GM23338 (cell line): ENCODE measurements around the gene ARHGAP32. TPM values are rescaled to one million over a fixed set of nuclear protein-coding genes. Genes with fewer than 3 reads are reported as not detected.

Experiments
- ATAC-seq: fragments of 200-7000 bp; cut with Tn5 transposase; 3 replicates; pipeline ENCODE4 v1.9.1; 2020
- DNase-seq: peaks from one replicate; pipeline ENCODE4 v3.0.0-alpha.2; 2015; ENCODE audit warnings: low spot score
- H2AFZ ChIP-seq: fragments of 200-600 bp; sonication (generic); 2 replicates; pipeline ENCODE4 v1.8.0; 2016; ENCODE audit warnings: antibody characterized with exemption, mild to moderate bottlenecking, moderate library complexity
- H3F3A ChIP-seq: fragments of 200-600 bp; sonication (generic); replicated peaks from 2 replicates; pipeline ENCODE4 v1.8.0; 2017; ENCODE audit warnings: antibody characterized with exemption, mixed run types, low read depth
- H3K27ac ChIP-seq: fragments of 200-600 bp; sonication (generic); 2 replicates; pipeline ENCODE4 v1.6.1; 2016; ENCODE audit warnings: low read depth
- H3K27me3 ChIP-seq: fragments of 200-600 bp; sonication (generic); 2 replicates; pipeline ENCODE4 v1.8.0; 2016; ENCODE audit warnings: mild to moderate bottlenecking, mixed run types, moderate library complexity; ENCODE audit not compliant: insufficient read depth
- H3K36me3 ChIP-seq: fragments of 200-600 bp; sonication (generic); 2 replicates; pipeline ENCODE4 v1.8.0; 2016; ENCODE audit warnings: mild to moderate bottlenecking; ENCODE audit not compliant: insufficient read depth
- H3K4me1 ChIP-seq: fragments of 200-600 bp; sonication (generic); 2 replicates; pipeline ENCODE4 v1.8.0; 2016; ENCODE audit warnings: mild to moderate bottlenecking, moderate library complexity; ENCODE audit not compliant: insufficient read depth
- H3K4me2 ChIP-seq: fragments of 200-600 bp; sonication (generic); 2 replicates; pipeline ENCODE4 v1.7.1; 2017; ENCODE audit warnings: mixed run types
- H3K4me3 ChIP-seq: fragments of 200-600 bp; sonication (generic); 2 replicates; pipeline ENCODE4 v1.6.1; 2016; ENCODE audit warnings: mixed run types
- H3K79me2 ChIP-seq: fragments of 200-600 bp; sonication (generic); replicated peaks from 2 replicates; pipeline ENCODE4 v1.8.0; 2017; ENCODE audit warnings: mild to moderate bottlenecking; ENCODE audit not compliant: insufficient read depth
- H3K9me2 ChIP-seq: fragments of 200-600 bp; sonication (generic); 2 replicates; pipeline ENCODE4 v1.8.0; 2017; ENCODE audit not compliant: insufficient read depth
- H4K20me1 ChIP-seq: fragments of 200-600 bp; sonication (generic); replicated peaks from 2 replicates; pipeline ENCODE4 v1.8.0; 2017; ENCODE audit warnings: mild to moderate bottlenecking; ENCODE audit not compliant: insufficient read depth
- H3K27ac Mint-ChIP-seq: 2 replicates; pipeline ENCODE4 v1.8.0; 2020; ENCODE audit warnings: inconsistent platforms, mild to moderate bottlenecking, moderate library complexity, mixed read lengths
- H3K27me3 Mint-ChIP-seq: 3 replicates; pipeline ENCODE4 v1.8.0; 2022; ENCODE audit warnings: low read depth, mild to moderate bottlenecking, moderate library complexity, mixed read lengths, inconsistent platforms; ENCODE audit not compliant: insufficient read depth, poor library complexity
- H3K36me3 Mint-ChIP-seq: 3 replicates; pipeline ENCODE4 v1.8.0; 2021; ENCODE audit warnings: low read depth, mild to moderate bottlenecking, inconsistent platforms, moderate library complexity, mixed read lengths
- H3K4me1 Mint-ChIP-seq: 3 replicates; pipeline ENCODE4 v1.8.0; 2020; ENCODE audit warnings: mild to moderate bottlenecking, inconsistent platforms, mixed read lengths
- H3K4me3 Mint-ChIP-seq: 3 replicates; pipeline ENCODE4 v1.8.0; 2021; ENCODE audit warnings: moderate library complexity, mild to moderate bottlenecking, inconsistent platforms, mixed read lengths
- H3K9me3 Mint-ChIP-seq: 3 replicates; pipeline ENCODE4 v1.8.0; 2020; ENCODE audit warnings: moderate library complexity, mild to moderate bottlenecking, inconsistent platforms, mixed read lengths
- EZH2 ChIP-seq: fragments of 200-600 bp; sonication (generic); IDR thresholded peaks from one replicate; pipeline ENCODE4 v1.8.0; 2017; ENCODE audit warnings: antibody characterized with exemption, mild to moderate bottlenecking, low read depth; ENCODE audit not compliant: unreplicated experiment
- EZH2phosphoT487 ChIP-seq: fragments of 200-600 bp; sonication (generic); IDR thresholded peaks from one replicate; pipeline ENCODE4 v1.8.1; 2018; ENCODE audit warnings: antibody characterized with exemption; ENCODE audit not compliant: unreplicated experiment
- JUNB ChIP-seq: IDR thresholded peaks from one replicate; pipeline ENCODE4 v1.6.1; 2016; ENCODE audit warnings: antibody characterized with exemption; ENCODE audit not compliant: unreplicated experiment
- NANOG ChIP-seq: IDR thresholded peaks from 2 replicates; pipeline ENCODE4 v1.6.1; 2016; ENCODE audit warnings: antibody characterized with exemption, borderline replicate concordance
- ZNF114 ChIP-seq: fragments of 250-450 bp; sonication (Bioruptor Pico); IDR thresholded peaks from 2 replicates; pipeline ENCODE4 v1.5.0; 2020; ENCODE audit warnings: mild to moderate bottlenecking, moderate library complexity
- ZNF331 ChIP-seq: fragments of 250-450 bp; sonication (Bioruptor Pico); IDR thresholded peaks from 2 replicates; pipeline ENCODE4 v1.5.0; 2020; ENCODE audit warnings: low read depth, mild to moderate bottlenecking, moderate library complexity
- polyA plus RNA-seq: library from polyadenylated mRNA; unstranded; fragments of >200 nt; fragmentation: Nextera tagmentation; extraction: Ambion mirVana; gene quantifications from 2 replicates; pipeline ENCODE4 v1.2.1, GENCODE V29; 2016
- total RNA-seq: library from RNA; depleted of rRNA; stranded (reverse); fragments of >200 nt; shearing (Covaris generic); gene quantifications from 2 replicates; pipeline ENCODE4 v1.2.3, GENCODE V29; 2014
- TF ChIP-seq, protein P1 (sequence below): fragments of 250-450 bp; sonication (Bioruptor Pico); IDR thresholded peaks from 2 replicates; pipeline ENCODE4 v1.5.0; 2020; ENCODE audit warnings: mild to moderate bottlenecking, moderate library complexity
- TF ChIP-seq, protein P2 (sequence below): IDR thresholded peaks from 2 replicates; pipeline ENCODE4 v1.6.1; 2016; ENCODE audit warnings: antibody characterized with exemption

Gene ARHGAP32
- total and polyA plus RNA-seq, 2 experiments from 2014 or later: 3.9 to 17.2 TPM

DNA sequence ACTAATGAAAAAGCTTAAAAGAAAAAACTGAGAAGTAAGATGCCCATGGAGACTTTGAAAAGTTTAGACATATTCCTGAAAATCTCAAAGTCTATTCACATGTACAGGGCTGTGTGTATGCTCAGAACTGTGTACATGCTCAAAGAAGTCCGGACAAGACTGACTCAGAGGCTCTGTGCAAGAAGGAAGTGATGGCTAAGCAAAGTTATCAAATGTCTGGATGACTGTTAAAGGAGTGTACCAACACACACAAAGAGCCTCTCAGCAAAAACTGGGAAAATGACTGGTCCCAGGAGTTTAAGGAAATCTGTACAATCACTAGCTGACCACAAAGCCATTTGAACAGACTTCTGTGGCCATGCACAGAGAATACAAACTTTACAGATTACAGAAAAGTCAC lies 33.1 kb upstream of the ARHGAP32 start:
- H3K4me2 ChIP-seq: no peak overlapping the region
- Mint-ChIP-seq H3K9me3 (peaks cover 27% of the 10 kb centered on the region), H3K4me3 (no peak overlapping the region), H3K36me3 (peaks cover 24% of the 10 kb centered on the region), H3K27me3 (peaks cover 2% of the 10 kb centered on the region), H3K27ac (no peak overlapping the region; the same call in 1 of the 2 replicates), H3K4me1 (peaks cover 33% of the 10 kb centered on the region)
- H3K4me3 ChIP-seq: no peak overlapping the region
- TF ChIP-seq JUNB (no peak), EZH2phosphoT487 (no peak), ZNF114 (CRISPR knock-in tag) (no peak), NANOG (no peak), EZH2 (no peak), ZNF331 (CRISPR knock-in tag) (no peak)
- TF ChIP-seq, protein P1, sequence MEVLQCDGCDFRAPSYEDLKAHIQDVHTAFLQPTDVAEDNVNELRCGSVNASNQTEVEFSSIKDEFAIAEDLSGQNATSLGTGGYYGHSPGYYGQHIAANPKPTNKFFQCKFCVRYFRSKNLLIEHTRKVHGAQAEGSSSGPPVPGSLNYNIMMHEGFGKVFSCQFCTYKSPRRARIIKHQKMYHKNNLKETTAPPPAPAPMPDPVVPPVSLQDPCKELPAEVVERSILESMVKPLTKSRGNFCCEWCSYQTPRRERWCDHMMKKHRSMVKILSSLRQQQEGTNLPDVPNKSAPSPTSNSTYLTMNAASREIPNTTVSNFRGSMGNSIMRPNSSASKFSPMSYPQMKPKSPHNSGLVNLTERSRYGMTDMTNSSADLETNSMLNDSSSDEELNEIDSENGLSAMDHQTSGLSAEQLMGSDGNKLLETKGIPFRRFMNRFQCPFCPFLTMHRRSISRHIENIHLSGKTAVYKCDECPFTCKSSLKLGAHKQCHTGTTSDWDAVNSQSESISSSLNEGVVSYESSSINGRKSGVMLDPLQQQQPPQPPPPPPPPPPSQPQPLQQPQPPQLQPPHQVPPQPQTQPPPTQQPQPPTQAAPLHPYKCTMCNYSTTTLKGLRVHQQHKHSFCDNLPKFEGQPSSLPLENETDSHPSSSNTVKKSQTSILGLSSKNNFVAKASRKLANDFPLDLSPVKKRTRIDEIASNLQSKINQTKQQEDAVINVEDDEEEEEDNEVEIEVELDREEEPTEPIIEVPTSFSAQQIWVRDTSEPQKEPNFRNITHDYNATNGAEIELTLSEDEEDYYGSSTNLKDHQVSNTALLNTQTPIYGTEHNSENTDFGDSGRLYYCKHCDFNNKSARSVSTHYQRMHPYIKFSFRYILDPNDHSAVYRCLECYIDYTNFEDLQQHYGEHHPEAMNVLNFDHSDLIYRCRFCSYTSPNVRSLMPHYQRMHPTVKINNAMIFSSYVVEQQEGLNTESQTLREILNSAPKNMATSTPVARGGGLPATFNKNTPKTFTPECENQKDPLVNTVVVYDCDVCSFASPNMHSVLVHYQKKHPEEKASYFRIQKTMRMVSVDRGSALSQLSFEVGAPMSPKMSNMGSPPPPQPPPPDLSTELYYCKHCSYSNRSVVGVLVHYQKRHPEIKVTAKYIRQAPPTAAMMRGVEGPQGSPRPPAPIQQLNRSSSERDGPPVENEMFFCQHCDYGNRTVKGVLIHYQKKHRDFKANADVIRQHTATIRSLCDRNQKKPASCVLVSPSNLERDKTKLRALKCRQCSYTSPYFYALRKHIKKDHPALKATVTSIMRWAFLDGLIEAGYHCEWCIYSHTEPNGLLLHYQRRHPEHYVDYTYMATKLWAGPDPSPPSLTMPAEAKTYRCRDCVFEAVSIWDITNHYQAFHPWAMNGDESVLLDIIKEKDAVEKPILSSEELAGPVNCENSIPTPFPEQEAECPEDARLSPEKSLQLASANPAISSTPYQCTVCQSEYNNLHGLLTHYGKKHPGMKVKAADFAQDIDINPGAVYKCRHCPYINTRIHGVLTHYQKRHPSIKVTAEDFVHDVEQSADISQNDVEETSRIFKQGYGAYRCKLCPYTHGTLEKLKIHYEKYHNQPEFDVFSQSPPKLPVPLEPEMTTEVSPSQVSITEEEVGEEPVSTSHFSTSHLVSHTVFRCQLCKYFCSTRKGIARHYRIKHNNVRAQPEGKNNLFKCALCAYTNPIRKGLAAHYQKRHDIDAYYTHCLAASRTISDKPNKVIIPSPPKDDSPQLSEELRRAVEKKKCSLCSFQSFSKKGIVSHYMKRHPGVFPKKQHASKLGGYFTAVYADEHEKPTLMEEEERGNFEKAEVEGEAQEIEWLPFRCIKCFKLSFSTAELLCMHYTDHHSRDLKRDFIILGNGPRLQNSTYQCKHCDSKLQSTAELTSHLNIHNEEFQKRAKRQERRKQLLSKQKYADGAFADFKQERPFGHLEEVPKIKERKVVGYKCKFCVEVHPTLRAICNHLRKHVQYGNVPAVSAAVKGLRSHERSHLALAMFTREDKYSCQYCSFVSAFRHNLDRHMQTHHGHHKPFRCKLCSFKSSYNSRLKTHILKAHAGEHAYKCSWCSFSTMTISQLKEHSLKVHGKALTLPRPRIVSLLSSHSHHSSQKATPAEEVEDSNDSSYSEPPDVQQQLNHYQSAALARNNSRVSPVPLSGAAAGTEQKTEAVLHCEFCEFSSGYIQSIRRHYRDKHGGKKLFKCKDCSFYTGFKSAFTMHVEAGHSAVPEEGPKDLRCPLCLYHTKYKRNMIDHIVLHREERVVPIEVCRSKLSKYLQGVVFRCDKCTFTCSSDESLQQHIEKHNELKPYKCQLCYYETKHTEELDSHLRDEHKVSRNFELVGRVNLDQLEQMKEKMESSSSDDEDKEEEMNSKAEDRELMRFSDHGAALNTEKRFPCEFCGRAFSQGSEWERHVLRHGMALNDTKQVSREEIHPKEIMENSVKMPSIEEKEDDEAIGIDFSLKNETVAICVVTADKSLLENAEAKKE: no peak
- H3K4me1 ChIP-seq: peaks cover 20% of the 10 kb centered on the region
- no peaks in the 10 kb centered on the region for H4K20me1 ChIP-seq
- H3K36me3 ChIP-seq: peaks cover 3% of the 10 kb centered on the region; the same call in 1 of the 2 replicates
- H3K27me3 ChIP-seq: no peaks in the 10 kb centered on the region
- H3F3A ChIP-seq: no peaks in the 10 kb centered on the region
- no peak for DNase-seq
- ATAC-seq: no peak
- no peaks in the 10 kb centered on the region for H3K9me2 ChIP-seq
- H2AFZ ChIP-seq: no peak overlapping the region
- H3K27ac ChIP-seq: no peak overlapping the region
- peaks cover 72% of the 10 kb centered on the region for H3K79me2 ChIP-seq

DNA sequence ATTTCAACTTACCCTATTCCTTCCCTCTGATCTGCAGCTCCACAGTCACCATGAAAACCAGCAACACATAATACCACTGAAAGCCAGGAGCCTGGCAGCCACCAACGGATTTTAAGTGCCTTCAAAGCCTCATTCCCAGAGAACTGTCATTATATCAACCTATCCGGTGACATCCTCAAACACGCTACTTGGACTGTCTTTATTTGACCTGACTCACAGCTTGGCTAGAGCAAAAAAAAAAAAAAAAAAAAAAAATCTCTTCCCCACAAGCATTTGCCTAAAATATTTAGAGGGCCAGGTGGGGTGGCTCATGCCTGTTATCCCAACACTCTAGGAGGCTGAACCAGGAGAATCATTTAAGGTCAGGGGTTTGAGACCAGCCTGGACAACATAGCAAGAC lies 32.4 kb upstream of the ARHGAP32 start:
- Histone ChIP-seq H3K4me2 (no peak overlapping the region), H3K4me1 (peaks cover 27% of the 10 kb centered on the region), H2AFZ (no peak overlapping the region), H3K27me3 (no peaks in the 10 kb centered on the region), H3K27ac (no peak overlapping the region), H3F3A (no peaks in the 10 kb centered on the region), H4K20me1 (no peaks in the 10 kb centered on the region), H3K4me3 (no peak overlapping the region), H3K36me3 (peaks cover 3% of the 10 kb centered on the region; the same call in 1 of the 2 replicates), H3K9me2 (no peaks in the 10 kb centered on the region), H3K79me2 (peaks cover 78% of the 10 kb centered on the region)
- H3K27me3 Mint-ChIP-seq: peaks cover 2% of the 10 kb centered on the region
- H3K4me3 Mint-ChIP-seq: no peak overlapping the region
- ATAC-seq: no peak
- H3K36me3 Mint-ChIP-seq: peaks cover 24% of the 10 kb centered on the region
- DNase-seq: no peak
- H3K27ac Mint-ChIP-seq: no peak overlapping the region
- H3K4me1 Mint-ChIP-seq: peaks cover 40% of the 10 kb centered on the region
- peaks cover 27% of the 10 kb centered on the region for H3K9me3 Mint-ChIP-seq
- TF ChIP-seq, protein P2, sequence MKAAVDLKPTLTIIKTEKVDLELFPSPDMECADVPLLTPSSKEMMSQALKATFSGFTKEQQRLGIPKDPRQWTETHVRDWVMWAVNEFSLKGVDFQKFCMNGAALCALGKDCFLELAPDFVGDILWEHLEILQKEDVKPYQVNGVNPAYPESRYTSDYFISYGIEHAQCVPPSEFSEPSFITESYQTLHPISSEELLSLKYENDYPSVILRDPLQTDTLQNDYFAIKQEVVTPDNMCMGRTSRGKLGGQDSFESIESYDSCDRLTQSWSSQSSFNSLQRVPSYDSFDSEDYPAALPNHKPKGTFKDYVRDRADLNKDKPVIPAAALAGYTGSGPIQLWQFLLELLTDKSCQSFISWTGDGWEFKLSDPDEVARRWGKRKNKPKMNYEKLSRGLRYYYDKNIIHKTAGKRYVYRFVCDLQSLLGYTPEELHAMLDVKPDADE: no peak
